GM12878 (cell line): ENCODE data around the gene BCAS3. TPM values are rescaled to one million over a fixed set of nuclear protein-coding genes. Genes with fewer than 3 reads are reported as not detected.

Experiments
- ATAC-seq: fragments of 200-7000 bp; cut with Tn5 transposase; 3 replicates; pipeline ENCODE4 v1.9.1; 2020; ENCODE audit warnings: mild to moderate bottlenecking, moderate library complexity
- BruUV-seq: library from RNA; stranded (reverse); fragments of 400-500 nt; replicated peaks from 2 replicates; lab custom pipeline; 2021; lab: Mats Ljungman, UMichigan
- CTCF ChIA-PET: fragments of 300-600 bp; sonication (Branson Sonifier 250); formaldehyde crosslinking; extraction: SDS; loops from one replicate; lab custom pipeline; 2021; ENCODE audit warnings: inconsistent platforms; lab: Yijun Ruan, JAX
- POLR2A ChIA-PET: fragments of 350-600 bp; formaldehyde crosslinking; extraction: SDS; loops from one replicate; lab custom pipeline; 2021; ENCODE audit warnings: inconsistent platforms; lab: Charles Lee
- RAD21 ChIA-PET: fragments of 300-600 bp; sonication (Branson Sonifier 250); formaldehyde crosslinking; loops from one replicate; lab custom pipeline; 2023; ENCODE audit warnings: antibody characterized with exemption; ENCODE audit not compliant: unreplicated experiment; lab: Charles Lee
- SMC1A ChIA-PET: fragments of 300-600 bp; sonication (Branson Sonifier 250); formaldehyde crosslinking; loops from one replicate; lab custom pipeline; 2023; ENCODE audit not compliant: unreplicated experiment, uncharacterized antibody; lab: Charles Lee
- DNase-seq: peaks from one replicate; pipeline ENCODE4 v3.0.0-alpha.2; 2011; ENCODE audit warnings: low read depth, low spot score
- FAIRE-seq: peaks from 3 replicates; lab custom pipeline; 2011; peaks lifted over from hg19 to GRCh38; lab: Jason Lieb, UNC
- H2AFZ ChIP-seq: 2 replicates; pipeline ENCODE4 v1.6.0; 2011; ENCODE audit warnings: low read depth, low read length, control low read depth; ENCODE audit not compliant: control insufficient read depth
- H3K27ac ChIP-seq: 2 replicates; pipeline ENCODE4 v1.5.1; 2011; ENCODE audit warnings: control low read depth; ENCODE audit not compliant: control insufficient read depth, insufficient read depth
- H3K27me3 ChIP-seq, 2 experiments: replicated peaks in 1 of 2; 2 replicates each; pipeline versions ENCODE4 v1.6.0 to v1.6.1; 2011; ENCODE audit warnings: low read length in 1 of 2; ENCODE audit not compliant: control insufficient read depth in 2 of 2, insufficient read depth in 2 of 2
- H3K36me3 ChIP-seq, 2 experiments: 2 replicates each; pipeline ENCODE4 v1.5.1; 2011; ENCODE audit warnings: low read length in 1 of 2; ENCODE audit not compliant: control insufficient read depth in 2 of 2, insufficient read depth in 2 of 2
- H3K4me1 ChIP-seq: 2 replicates; pipeline ENCODE4 v1.6.1; 2011; ENCODE audit warnings: mild to moderate bottlenecking, low read length, moderate library complexity, mixed read lengths; ENCODE audit not compliant: control insufficient read depth, insufficient read depth
- H3K4me2 ChIP-seq: 2 replicates; pipeline ENCODE4 v1.6.0; 2011; ENCODE audit warnings: control low read depth; ENCODE audit not compliant: control insufficient read depth, insufficient read depth
- H3K4me3 ChIP-seq: fragments of 200-600 bp; sonication (generic); 2 replicates; pipeline ENCODE4 v1.5.1; 2016
- H3K79me2 ChIP-seq: 2 replicates; pipeline ENCODE4 v1.6.0; 2011; ENCODE audit warnings: low read length; ENCODE audit not compliant: control insufficient read depth, insufficient read depth
- H3K9ac ChIP-seq: 2 replicates; pipeline ENCODE4 v1.8.0; 2011; ENCODE audit warnings: low read length, control low read depth, mixed read lengths; ENCODE audit not compliant: control insufficient read depth, insufficient read depth
- H3K9me3 ChIP-seq: replicated peaks from 3 replicates; pipeline ENCODE4 v1.5.1; 2011; ENCODE audit warnings: mild to moderate bottlenecking, low read length; ENCODE audit not compliant: control insufficient read depth, insufficient read depth
- H4K20me1 ChIP-seq: 2 replicates; pipeline ENCODE4 v1.6.0; 2011; ENCODE audit not compliant: control insufficient read depth, insufficient read depth
- BACH1 ChIP-seq: fragments of 450-650 bp; IDR thresholded peaks from 2 replicates; pipeline ENCODE4 v1.6.1; 2017; ENCODE audit warnings: mild to moderate bottlenecking, borderline replicate concordance
- BCL11A ChIP-seq: IDR thresholded peaks from 2 replicates; pipeline ENCODE4 v1.6.1; 2011; ENCODE audit warnings: low read depth, low read length
- DPF2 ChIP-seq: fragments of 450-650 bp; IDR thresholded peaks from 2 replicates; pipeline ENCODE4 v1.6.1; 2017; ENCODE audit warnings: mild to moderate bottlenecking
- SIX5 ChIP-seq: IDR thresholded peaks from 2 replicates; pipeline ENCODE4 v1.6.1; 2011; ENCODE audit warnings: mild to moderate bottlenecking, low read depth, low read length, moderate library complexity; ENCODE audit not compliant: severe bottlenecking
- SMAD1 ChIP-seq: fragments of 450-650 bp; IDR thresholded peaks from 2 replicates; pipeline ENCODE4 v1.6.1; 2018; ENCODE audit warnings: mild to moderate bottlenecking, low read depth; ENCODE audit not compliant: partially characterized antibody
- SMC3 ChIP-seq: IDR thresholded peaks from 2 replicates; pipeline ENCODE4 v1.6.1; 2011; ENCODE audit warnings: low read length, improper control_type of control experiment, borderline replicate concordance
- SREBF2 ChIP-seq: IDR thresholded peaks from 2 replicates; pipeline ENCODE4 v1.6.1; 2012; ENCODE audit warnings: mild to moderate bottlenecking, low read length
- SUZ12 ChIP-seq: fragments of 200-600 bp; sonication (generic); IDR thresholded peaks from one replicate; pipeline ENCODE4 v1.6.1; 2018; ENCODE audit warnings: antibody characterized with exemption, mild to moderate bottlenecking; ENCODE audit not compliant: unreplicated experiment
- ZBTB40 ChIP-seq: fragments of 450-650 bp; IDR thresholded peaks from 2 replicates; pipeline ENCODE4 v1.6.1; 2016; ENCODE audit warnings: mild to moderate bottlenecking, moderate library complexity, borderline replicate concordance
- ZNF217 ChIP-seq: fragments of 450-650 bp; IDR thresholded peaks from 2 replicates; pipeline ENCODE4 v1.6.1; 2017; ENCODE audit warnings: antibody characterized with exemption, mild to moderate bottlenecking
- WGBS: methylation state at CpG from one replicate; pipeline ENCODE4 v1.1.6; 2016; ENCODE audit warnings: low lambda C conversion rate; ENCODE audit not compliant: insufficient replicate concordance, insufficient coverage; ENCODE audit errors: missing lambda C conversion rate; 5-methylcytosine and 5-hydroxymethylcytosine counted together
- in situ Hi-C: fragments of 300-500 bp; cut with MboI; formaldehyde crosslinking; loops from 9 replicates; pipeline ENCODE4 v1.14.3; 2018; ENCODE audit warnings: mixed read lengths
- intact Hi-C: fragments of 100-400 bp; cut with micrococcal nuclease; formaldehyde crosslinking; loops from one replicate; pipeline ENCODE4 v1.14.2; 2022; ENCODE audit not compliant: unreplicated experiment
- polyA plus RNA-seq, 11 experiments: library from polyadenylated mRNA; depleted of rRNA in 4 of 11; unstranded in 6 of 11; stranded (reverse) in 5 of 11; fragments of >200 nt; fragmentation: Nextera tagmentation in 4 of 11; fragmentation: Illumina TruSeq in 1 of 11; extraction: Ambion mirVana in 4 of 11; extraction: Trizol in 1 of 11; gene quantifications; 1 replicate in 1 of 11; 2 replicates in 10 of 11; pipeline versions ENCODE4 v1.2.1 to v1.2.3, GENCODE V29; 2011 to 2016; ENCODE audit warnings: inconsistent platforms in 2 of 11, missing spikeins in 2 of 11, low read depth in 1 of 11
- total RNA-seq, 4 experiments: library from RNA; depleted of rRNA in 3 of 4; stranded (reverse); fragments of >200 nt in 3 of 4; fragmentation: Illumina TruSeq in 1 of 4; extraction: Trizol in 1 of 4; gene quantifications; 2 replicates each; pipeline versions ENCODE4 v1.2.1 to v1.2.3, GENCODE V29; 2013 to 2021
- TF ChIP-seq, protein P1 (sequence below): fragments of 450-650 bp; formaldehyde crosslinking; IDR thresholded peaks from 2 replicates; pipeline ENCODE4 v1.4.0; 2022; ENCODE audit warnings: mild to moderate bottlenecking, moderate library complexity

Gene BCAS3
- total and polyA plus RNA-seq, 10 of the 15 experiments (the other 5 are each of a cell fraction or from before 2014, with no cell fraction given): 2.1 to 11.0 (median 6.6) TPM

DNA sequence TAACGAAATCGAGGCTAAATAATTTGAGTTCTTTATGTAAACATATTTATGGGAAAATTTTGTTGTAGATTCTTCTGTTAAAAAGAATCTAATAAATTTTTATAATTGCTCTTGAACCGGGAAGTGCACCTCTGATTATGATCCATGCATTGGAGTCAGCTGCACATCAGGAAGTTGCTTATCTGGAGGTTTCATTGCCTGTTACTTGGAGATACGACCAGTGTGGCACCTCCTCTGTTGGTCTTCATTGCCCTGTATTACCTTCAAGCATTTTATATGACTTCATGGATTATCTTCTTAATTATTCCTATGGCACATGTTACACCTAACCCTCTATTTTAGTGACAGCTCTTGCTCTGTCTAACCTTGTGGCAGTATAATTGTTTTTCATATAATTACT, 409.4 kb downstream of the BCAS3 start:
- POLR2A ChIA-PET: no interaction called here
- CTCF ChIA-PET: no interaction called here
- no TSS peak for BruUV-seq
- Histone ChIP-seq H3K9ac (no peak overlapping the region), H3K27ac (no peak overlapping the region), H2AFZ (no peak overlapping the region), H3K36me3 (no peaks in the 10 kb centered on the region), H3K4me1 (no peaks in the 10 kb centered on the region)
- RAD21 ChIA-PET: no interaction called here
- intact Hi-C loops: no loop called here
- ATAC-seq: no peak
- WGBS: 33% methylated on average over 4 of the region's 4 CpGs
- no peak for TF ChIP-seq DPF2
- no peak for TF ChIP-seq SREBF2
- TF ChIP-seq SUZ12: no peak
- TF ChIP-seq, all 136 proteins: peak for 0
- Histone ChIP-seq H3K27me3 (no peaks in the 10 kb centered on the region), H3K9me3 (no peaks in the 10 kb centered on the region), H3K79me2 (no peaks in the 10 kb centered on the region), H3K4me3 (no peak overlapping the region), H4K20me1 (no peaks in the 10 kb centered on the region), H3K4me2 (no peak overlapping the region)
- no peak for DNase-seq
- no peak for FAIRE-seq
- in situ Hi-C loops: no loop called here
- SMC1A ChIA-PET: no interaction called here

DNA sequence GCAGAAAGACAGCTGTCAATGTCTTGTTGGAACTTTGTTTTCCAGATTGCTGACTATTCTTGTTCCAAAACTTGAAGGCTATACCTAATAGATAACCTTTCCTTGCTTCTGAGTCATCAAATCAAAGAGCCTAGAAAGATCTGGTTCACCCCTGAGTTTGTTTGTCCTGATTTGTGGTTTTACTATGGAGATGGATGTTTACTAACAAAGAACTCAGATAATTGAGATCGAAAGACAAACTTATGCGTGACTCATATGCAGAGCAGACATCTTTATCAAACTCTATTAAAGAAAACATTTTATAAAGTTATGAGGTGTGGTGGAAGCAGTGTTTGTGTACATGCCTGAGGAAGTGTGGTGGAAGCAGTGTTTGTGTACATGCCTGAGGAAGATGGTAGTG, 410.9 kb downstream of the BCAS3 start:
- Histone ChIP-seq H3K27ac (no peak overlapping the region), H2AFZ (no peak overlapping the region), H4K20me1 (no peaks in the 10 kb centered on the region), H3K9ac (no peak overlapping the region), H3K9me3 (no peaks in the 10 kb centered on the region), H3K36me3 (no peaks in the 10 kb centered on the region), H3K4me2 (no peak overlapping the region), H3K4me3 (no peak overlapping the region), H3K79me2 (no peaks in the 10 kb centered on the region), H3K4me1 (no peaks in the 10 kb centered on the region), H3K27me3 (no peaks in the 10 kb centered on the region; a peak in 1 of 4 replicates)
- RAD21 ChIA-PET: no interaction called here
- BruUV-seq: no TSS peak
- no peak for FAIRE-seq
- ATAC-seq: no peak
- WGBS: 100% methylated on average over 2 of the region's 2 CpGs
- SMC1A ChIA-PET: no interaction called here
- POLR2A ChIA-PET: no interaction called here
- no peak for DNase-seq
- intact Hi-C loops: no loop called here
- no peak for TF ChIP-seq SMC3
- no peak for TF ChIP-seq SIX5
- TF ChIP-seq ZBTB40: no peak
- TF ChIP-seq SMAD1: no peak
- TF ChIP-seq, protein P1, sequence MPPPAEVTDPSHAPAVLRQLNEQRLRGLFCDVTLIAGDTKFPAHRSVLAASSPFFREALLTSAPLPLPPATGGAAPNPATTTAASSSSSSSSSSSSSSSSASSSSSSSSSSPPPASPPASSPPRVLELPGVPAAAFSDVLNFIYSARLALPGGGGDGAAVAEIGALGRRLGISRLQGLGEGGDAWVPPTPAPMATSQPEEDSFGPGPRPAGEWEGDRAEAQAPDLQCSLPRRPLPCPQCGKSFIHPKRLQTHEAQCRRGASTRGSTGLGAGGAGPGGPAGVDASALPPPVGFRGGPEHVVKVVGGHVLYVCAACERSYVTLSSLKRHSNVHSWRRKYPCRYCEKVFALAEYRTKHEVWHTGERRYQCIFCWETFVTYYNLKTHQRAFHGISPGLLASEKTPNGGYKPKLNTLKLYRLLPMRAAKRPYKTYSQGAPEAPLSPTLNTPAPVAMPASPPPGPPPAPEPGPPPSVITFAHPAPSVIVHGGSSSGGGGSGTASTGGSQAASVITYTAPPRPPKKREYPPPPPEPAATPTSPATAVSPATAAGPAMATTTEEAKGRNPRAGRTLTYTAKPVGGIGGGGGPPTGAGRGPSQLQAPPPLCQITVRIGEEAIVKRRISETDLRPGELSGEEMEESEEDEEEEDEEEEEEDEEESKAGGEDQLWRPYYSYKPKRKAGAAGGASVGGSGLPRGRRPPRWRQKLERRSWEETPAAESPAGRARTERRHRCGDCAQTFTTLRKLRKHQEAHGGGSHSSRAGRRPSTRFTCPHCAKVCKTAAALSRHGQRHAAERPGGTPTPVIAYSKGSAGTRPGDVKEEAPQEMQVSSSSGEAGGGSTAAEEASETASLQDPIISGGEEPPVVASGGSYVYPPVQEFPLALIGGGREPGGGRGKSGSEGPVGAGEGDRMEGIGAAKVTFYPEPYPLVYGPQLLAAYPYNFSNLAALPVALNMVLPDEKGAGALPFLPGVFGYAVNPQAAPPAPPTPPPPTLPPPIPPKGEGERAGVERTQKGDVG (CRISPR knock-in tag): no peak
- no peak for TF ChIP-seq BACH1
- TF ChIP-seq ZNF217: no peak
- TF ChIP-seq BCL11A: no peak
- CTCF ChIA-PET: no interaction called here
- in situ Hi-C loops: no loop called here
